MCF 10A (cell line): ENCODE measurements around the gene LETM1. TPM values are rescaled to one million over a fixed set of nuclear protein-coding genes. Genes with fewer than 3 reads are reported as not detected.
A peak's percentile ranks its signal among the peaks of the same experiment; 100 is the strongest.

Source experiments
- Bru-seq: library from RNA; stranded (reverse); fragments of 400-500 nt; gene quantifications from one replicate; lab custom pipeline; 2021; lab: Mats Ljungman, UMichigan
- BruChase-seq, 2 experiments: library from RNA; stranded (reverse); fragments of 400-500 nt; gene quantifications; one replicate each; lab custom pipeline; 2021; lab: Mats Ljungman, UMichigan
- BruUV-seq: library from RNA; stranded (reverse); fragments of 400-500 nt; replicated peaks from 2 replicates; lab custom pipeline; 2021; lab: Mats Ljungman, UMichigan
- CTCF ChIA-PET: fragments of 300-600 bp; sonication (Branson Sonifier 250); formaldehyde crosslinking; extraction: SDS; loops from one replicate; lab custom pipeline; 2021; ENCODE audit warnings: antibody characterized with exemption, inconsistent platforms; lab: Yijun Ruan, JAX
- POLR2A ChIA-PET: fragments of 300-600, 350-650 bp; sonication (Branson Sonifier 250); formaldehyde crosslinking; extraction: SDS; loops from one replicate; lab custom pipeline; 2020; ENCODE audit warnings: antibody characterized with exemption, inconsistent platforms; lab: Yijun Ruan, JAX
- DNase-seq: peaks from one replicate; pipeline ENCODE4 v3.0.0-alpha.2; 2018; ENCODE audit not compliant: unreplicated experiment
- H3K27ac Mint-ChIP-seq: one replicate; pipeline ENCODE4 v1.8.0; 2022; ENCODE audit warnings: mild to moderate bottlenecking, low read depth, mixed read lengths; ENCODE audit not compliant: unreplicated experiment
- H3K27me3 Mint-ChIP-seq: one replicate; pipeline ENCODE4 v1.8.0; 2022; ENCODE audit warnings: mixed read lengths; ENCODE audit not compliant: insufficient read depth, unreplicated experiment
- H3K36me3 Mint-ChIP-seq: one replicate; pipeline ENCODE4 v1.8.0; 2022; ENCODE audit warnings: mild to moderate bottlenecking, moderate library complexity, mixed read lengths; ENCODE audit not compliant: insufficient read depth, unreplicated experiment
- H3K4me1 Mint-ChIP-seq: one replicate; pipeline ENCODE4 v1.8.0; 2022; ENCODE audit warnings: mixed read lengths; ENCODE audit not compliant: insufficient read depth, unreplicated experiment
- H3K4me3 Mint-ChIP-seq: one replicate; pipeline ENCODE4 v1.8.0; 2022; ENCODE audit warnings: mild to moderate bottlenecking, moderate library complexity, mixed read lengths; ENCODE audit not compliant: unreplicated experiment
- H3K9me3 Mint-ChIP-seq: one replicate; pipeline ENCODE4 v1.8.0; 2022; ENCODE audit warnings: mixed read lengths; ENCODE audit not compliant: unreplicated experiment
- intact Hi-C: fragments of 100-400 bp; cut with micrococcal nuclease; formaldehyde crosslinking; loops from 2 replicates; pipeline ENCODE4 v1.14.1; 2022
- long read RNA-seq: library from polyadenylated mRNA; stranded (forward); transcript quantifications from one replicate; pipeline ENCODE4 v2.0.0, GENCODE V29; 2022
- total RNA-seq: library from RNA; stranded (reverse); gene quantifications from 2 replicates; pipeline ENCODE4 v1.2.3, GENCODE V29; 2022
- TF ChIP-seq, protein P1 (sequence below): fragments of 200-600 bp; IDR thresholded peaks from one replicate; pipeline ENCODE4 v1.8.0; 2022; ENCODE audit warnings: antibody characterized with exemption, mild to moderate bottlenecking; ENCODE audit not compliant: unreplicated experiment

LETM1 gene
- 85.0 and 86.3 TPM in 2 replicates for total RNA-seq
- Bru-seq, nascent RNA = percentile 65 among the genes with signal in this experiment
- percentile 85 among the genes with signal in this experiment for BruChase-seq, experiment 1, labeled RNA remaining after a 6-hour chase
- percentile 73 among the genes with signal in this experiment for BruChase-seq, experiment 2, labeled RNA remaining after a 2-hour chase
- long read RNA-seq, full-length matches to known transcripts = 126 of 183 reads
- long read RNA-seq, partial matches to known transcripts = 7 of 183 reads
- long read RNA-seq, other reads (novel, unspliced or antisense) = 50 of 183 reads

DNA sequence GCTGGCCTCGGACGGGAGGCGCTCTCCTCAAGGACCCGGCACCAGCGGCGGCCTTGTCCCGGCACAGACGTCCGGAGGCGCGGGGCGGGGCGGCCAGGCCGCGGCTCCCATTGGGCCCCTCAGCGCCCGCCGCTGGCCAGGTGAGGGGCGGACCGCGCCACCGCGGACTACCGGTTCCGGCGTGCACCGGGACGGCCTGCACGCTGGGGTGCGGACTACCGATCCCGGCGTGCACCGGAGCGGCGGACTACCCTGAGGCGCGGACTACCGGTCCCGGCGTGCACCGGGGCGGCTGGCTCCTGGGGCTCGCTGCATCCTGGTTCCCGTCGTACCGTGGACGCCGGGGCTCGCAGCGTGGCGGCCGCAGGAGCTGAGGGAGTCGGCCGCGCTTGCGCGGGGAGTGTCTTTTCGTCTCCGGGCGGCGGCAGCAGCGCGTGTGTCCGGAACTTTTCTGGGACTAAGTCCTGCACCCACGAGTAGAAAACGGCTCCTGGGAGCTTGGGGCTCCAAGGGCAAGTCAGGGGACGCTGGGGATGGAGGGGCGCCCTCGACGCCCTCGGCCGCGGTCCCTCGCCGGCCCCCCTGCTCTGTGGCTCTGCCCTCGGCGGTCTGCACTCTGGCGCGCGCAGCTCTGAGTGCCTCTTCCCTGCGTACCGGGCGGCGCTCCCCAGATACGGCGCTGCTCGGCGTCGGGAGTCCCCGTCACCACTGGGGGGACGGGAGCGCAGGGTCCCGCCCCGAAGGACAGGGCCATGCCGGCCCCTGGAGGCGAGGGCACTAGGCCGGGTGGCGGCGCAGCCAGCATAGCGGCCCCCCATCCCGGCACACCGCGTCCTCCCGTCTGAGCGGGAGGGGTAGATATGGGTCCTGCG lies at the start of gene LETM1:
TSS of gene LETM1 (minus strand) at position 86 of the 872 bp plus-strand sequence. CDS start 206 bp downstream, outside the sequence.
- TF ChIP-seq, protein P1, sequence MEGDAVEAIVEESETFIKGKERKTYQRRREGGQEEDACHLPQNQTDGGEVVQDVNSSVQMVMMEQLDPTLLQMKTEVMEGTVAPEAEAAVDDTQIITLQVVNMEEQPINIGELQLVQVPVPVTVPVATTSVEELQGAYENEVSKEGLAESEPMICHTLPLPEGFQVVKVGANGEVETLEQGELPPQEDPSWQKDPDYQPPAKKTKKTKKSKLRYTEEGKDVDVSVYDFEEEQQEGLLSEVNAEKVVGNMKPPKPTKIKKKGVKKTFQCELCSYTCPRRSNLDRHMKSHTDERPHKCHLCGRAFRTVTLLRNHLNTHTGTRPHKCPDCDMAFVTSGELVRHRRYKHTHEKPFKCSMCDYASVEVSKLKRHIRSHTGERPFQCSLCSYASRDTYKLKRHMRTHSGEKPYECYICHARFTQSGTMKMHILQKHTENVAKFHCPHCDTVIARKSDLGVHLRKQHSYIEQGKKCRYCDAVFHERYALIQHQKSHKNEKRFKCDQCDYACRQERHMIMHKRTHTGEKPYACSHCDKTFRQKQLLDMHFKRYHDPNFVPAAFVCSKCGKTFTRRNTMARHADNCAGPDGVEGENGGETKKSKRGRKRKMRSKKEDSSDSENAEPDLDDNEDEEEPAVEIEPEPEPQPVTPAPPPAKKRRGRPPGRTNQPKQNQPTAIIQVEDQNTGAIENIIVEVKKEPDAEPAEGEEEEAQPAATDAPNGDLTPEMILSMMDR = peak; percentile 8
- ChIA-PET POLR2A (interaction anchor here (0.6 to 3.2 kb wide), 20 partner anchors 9 to 152 kb away, joined by 3 to 45 read pairs (median 4); partner anchors contain the start of genes NELFA, NSD2, SLBP and TACC3), CTCF (interaction anchor here (0.6 to 8.0 kb wide), 7 partner anchors 31 to 144 kb away, joined by 3 to 49 read pairs (median 3); no protein-coding TSS in a partner anchor)
- Mint-ChIP-seq H3K4me1 (peaks cover 26% of the 10 kb centered on the region), H3K4me3 (peak within 1 kb of the TSS; percentile 83), H3K27ac (peak within 1 kb of the TSS; percentile 79), H3K36me3 (peaks cover 9% of the 10 kb centered on the region), H3K27me3 (no peaks in the 10 kb centered on the region), H3K9me3 (no peaks in the 10 kb centered on the region)
- TSS peak; percentile 38 for BruUV-seq
- peak; percentile 93 for DNase-seq
- intact Hi-C loops = loop anchor here (1.0 kb wide), 2 partner anchors 43 to 330 kb away; no protein-coding TSS in a partner anchor

DNA sequence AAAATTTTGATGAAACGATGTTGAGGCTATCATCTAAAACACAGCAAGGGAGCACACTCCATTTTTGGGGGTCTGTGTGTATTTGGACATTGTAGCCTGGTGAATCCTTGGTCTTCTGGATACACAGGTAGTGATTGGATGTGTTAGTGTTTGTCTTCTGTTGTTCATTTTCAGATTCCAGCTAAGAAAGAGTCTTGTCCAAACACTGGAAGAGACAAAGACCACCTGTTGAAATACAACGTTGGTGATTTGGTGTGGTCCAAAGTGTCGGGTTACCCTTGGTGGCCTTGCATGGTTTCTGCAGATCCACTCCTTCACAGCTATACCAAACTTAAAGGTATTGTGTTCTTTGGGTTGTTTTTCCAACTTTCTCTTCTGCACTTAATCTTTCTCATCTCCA lies 48.1 kb upstream of the LETM1 start:
- TF ChIP-seq, protein P1 = no peak
- Mint-ChIP-seq H3K4me3 (no peak overlapping the region), H3K36me3 (peaks cover 50% of the 10 kb centered on the region), H3K27me3 (no peaks in the 10 kb centered on the region), H3K4me1 (peaks cover 16% of the 10 kb centered on the region), H3K27ac (no peak overlapping the region), H3K9me3 (no peaks in the 10 kb centered on the region)
- ChIA-PET CTCF (interaction anchor here (1.1 to 1.5 kb wide), 2 partner anchors 9 to 31 kb away, joined by 3 read pairs; no protein-coding TSS in a partner anchor), POLR2A (no interaction called here)
- DNase-seq = no peak
- intact Hi-C loops = no loop called here
- no TSS peak for BruUV-seq

DNA sequence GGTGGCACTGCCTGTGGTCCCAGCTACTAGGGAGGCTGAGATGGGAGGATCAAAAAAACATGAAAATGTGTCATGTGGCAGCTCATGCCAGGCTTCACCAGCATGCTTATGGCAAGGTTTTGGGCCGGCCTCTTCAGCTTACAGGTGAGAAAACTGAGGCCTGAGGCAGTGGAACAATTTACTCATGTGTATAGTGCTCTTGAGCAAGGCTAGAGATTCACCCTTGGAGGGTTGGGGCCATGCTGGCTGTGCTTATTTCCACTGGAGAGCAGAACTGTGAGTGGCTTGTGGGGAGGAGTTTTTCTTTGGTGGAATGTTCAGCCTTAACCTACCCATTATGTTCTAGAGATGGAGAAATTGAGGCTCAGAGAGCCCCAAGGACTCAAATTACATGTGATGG lies 47.1 kb upstream of the LETM1 start:
- BruUV-seq = no TSS peak
- Mint-ChIP-seq H3K27me3 (no peaks in the 10 kb centered on the region), H3K27ac (no peak overlapping the region), H3K9me3 (no peaks in the 10 kb centered on the region), H3K36me3 (peaks cover 49% of the 10 kb centered on the region), H3K4me1 (peaks cover 10% of the 10 kb centered on the region), H3K4me3 (no peak overlapping the region)
- DNase-seq = no peak
- ChIA-PET POLR2A (interaction anchor here (0.7 kb wide), 1 partner anchor 254 kb away, joined by 3 read pairs; no protein-coding TSS in a partner anchor), CTCF (interaction anchor here (0.6 to 1.5 kb wide), 5 partner anchors 10 to 161 kb away, joined by 3 to 4 read pairs (median 3); no protein-coding TSS in a partner anchor)
- TF ChIP-seq, protein P1 = no peak
- intact Hi-C loops = no loop called here
